GM12874 (cell line): ENCODE measurements around the gene RBPMS2.

Experiments
- CTCF ChIP-seq: IDR thresholded peaks from 2 replicates; pipeline ENCODE4 v1.5.1; 2011; ENCODE audit warnings: low read depth, mild to moderate bottlenecking, control low read depth, low read length, moderate library complexity; ENCODE audit not compliant: insufficient read depth

RBPMS2 gene

GRCh38 chr15:64776402-64776786 is 1.0 kb upstream of the RBPMS2 start:
- TF ChIP-seq CTCF, result no peak

GRCh38 chr15:64774629-64775493 is 528 bp downstream of the RBPMS2 start:
- no peak for TF ChIP-seq CTCF

GRCh38 chr15:64774037-64774628 is 1.3 kb downstream of the RBPMS2 start:
- no peak for TF ChIP-seq CTCF

- no peak for TF ChIP-seq CTCF
These were observed 1.8 kb downstream of the RBPMS2 start for GRCh38 chr15:64773606-64774005.

GRCh38 chr15:64772964-64773363 is 2.4 kb downstream of the RBPMS2 start:
- no peak for TF ChIP-seq CTCF

- TF ChIP-seq CTCF, result no peak
These were observed 2.9 kb downstream of the RBPMS2 start for GRCh38 chr15:64772488-64772887.

GRCh38 chr15:64770626-64771025 is 4.8 kb downstream of the RBPMS2 start:
- TF ChIP-seq CTCF, result no peak
